ENCODE measurements around the gene FILIP1L.

The FILIP1L gene

GRCh38 chr3:100008081-100008698 is 106.1 kb downstream of the FILIP1L start:
- DNase-seq (ENCODE audit: low spot score), result no peak

- DNase-seq (ENCODE audit: low spot score), result no peak
Measured at GRCh38 chr3:100007313-100007712, 107.0 kb downstream of the FILIP1L start.

- peak; percentile 13 for DNase-seq (ENCODE audit: low spot score)
Measured at GRCh38 chr3:100006570-100007271, 107.6 kb downstream of the FILIP1L start.

- DNase-seq (ENCODE audit: low spot score), result no peak
Measured at GRCh38 chr3:100005665-100006393, 108.5 kb downstream of the FILIP1L start.

- no peak for DNase-seq (ENCODE audit: low spot score)
Measured at GRCh38 chr3:100004931-100005330, 109.4 kb downstream of the FILIP1L start.

- no peak for DNase-seq (ENCODE audit: low spot score)
Measured at GRCh38 chr3:100003609-100004503, 110.4 kb downstream of the FILIP1L start.

GRCh38 chr3:100002599-100003350 is 111.5 kb downstream of the FILIP1L start:
- peak; percentile 61 for DNase-seq (ENCODE audit: low spot score)

- no peak for DNase-seq (ENCODE audit: low spot score)
Measured at GRCh38 chr3:100001526-100002270, 112.6 kb downstream of the FILIP1L start.

GRCh38 chr3:100001083-100001482 is 113.2 kb downstream of the FILIP1L start:
- DNase-seq (ENCODE audit: low spot score), result no peak

- DNase-seq (ENCODE audit: low spot score), result peak; percentile 16
Measured at GRCh38 chr3:99999536-99999935, 114.8 kb downstream of the FILIP1L start.

GRCh38 chr3:99997293-99997692 is 117.0 kb downstream of the FILIP1L start:
- DNase-seq (ENCODE audit: low spot score), result no peak

GRCh38 chr3:99990179-99990578 is 124.1 kb downstream of the FILIP1L start:
- no peak for DNase-seq (ENCODE audit: low spot score)

GRCh38 chr3:99984668-99985067 is 129.6 kb downstream of the FILIP1L start:
- no peak for DNase-seq (ENCODE audit: low spot score)

- DNase-seq (ENCODE audit: low spot score), result no peak
Measured at GRCh38 chr3:99984139-99984538, 130.2 kb downstream of the FILIP1L start.

- DNase-seq (ENCODE audit: low spot score), result no peak
Measured at GRCh38 chr3:99982650-99983049, 131.7 kb downstream of the FILIP1L start.

GRCh38 chr3:99981138-99981537 is 133.2 kb downstream of the FILIP1L start:
- DNase-seq (ENCODE audit: low spot score), result no peak

GRCh38 chr3:99980606-99981005 is 133.7 kb downstream of the FILIP1L start:
- no peak for DNase-seq (ENCODE audit: low spot score)

- no peak for DNase-seq (ENCODE audit: low spot score)
Measured at GRCh38 chr3:99978221-99978620, 136.1 kb downstream of the FILIP1L start.

- no peak for DNase-seq (ENCODE audit: low spot score)
Measured at GRCh38 chr3:99976584-99976983, 137.7 kb downstream of the FILIP1L start.

GRCh38 chr3:99974989-99975388 is 139.3 kb downstream of the FILIP1L start:
- DNase-seq (ENCODE audit: low spot score), result no peak
